GM19023 (cell line): ENCODE results near the gene HECTD1.
"Not testable (repeated sequence)": the region's sequence is repeated elsewhere in the genome, so short reads cannot be mapped to it uniquely, and the experiment has no call there.

Experiments used
- ATAC-seq: cut with Tn5 transposase; IDR thresholded peaks from one replicate; pipeline ENCODE4 v1.9.1; 2021; ENCODE audit warnings: mild to moderate bottlenecking, moderate library complexity; ENCODE audit not compliant: unreplicated experiment

HECTD1 gene

GRCh38 chr14:31196839-31197492 is 10.6 kb downstream of the HECTD1 start:
- no peak for ATAC-seq

- ATAC-seq, result no peak
Observed at GRCh38 chr14:31194661-31195060, 12.9 kb downstream of the HECTD1 start.

GRCh38 chr14:31194095-31194494 is 13.5 kb downstream of the HECTD1 start:
- ATAC-seq, result no peak

GRCh38 chr14:31192544-31192943 is 15.0 kb downstream of the HECTD1 start:
- not testable (repeated sequence) for ATAC-seq

GRCh38 chr14:31190717-31191263 is 16.8 kb downstream of the HECTD1 start:
- ATAC-seq, result no peak

- no peak for ATAC-seq
Observed at GRCh38 chr14:31190219-31190603, 17.4 kb downstream of the HECTD1 start.

GRCh38 chr14:31189346-31190218 is 18.0 kb downstream of the HECTD1 start:
- no peak for ATAC-seq

GRCh38 chr14:31188744-31189143 is 18.8 kb downstream of the HECTD1 start:
- no peak for ATAC-seq

- not testable (repeated sequence) for ATAC-seq
Observed at GRCh38 chr14:31182016-31182415, 25.6 kb downstream of the HECTD1 start.

GRCh38 chr14:31181271-31181670 is 26.3 kb downstream of the HECTD1 start:
- ATAC-seq, result no peak

- no peak for ATAC-seq
Observed at GRCh38 chr14:31180299-31181051, 27.1 kb downstream of the HECTD1 start.

GRCh38 chr14:31174433-31174832 is 33.2 kb downstream of the HECTD1 start:
- no peak for ATAC-seq

- ATAC-seq, result no peak
Observed at GRCh38 chr14:31173120-31173837, 34.3 kb downstream of the HECTD1 start.

- no peak for ATAC-seq
Observed at GRCh38 chr14:31172084-31172483, 35.5 kb downstream of the HECTD1 start.

GRCh38 chr14:31170411-31170810 is 37.2 kb downstream of the HECTD1 start:
- ATAC-seq, result no peak

- no peak for ATAC-seq
Observed at GRCh38 chr14:31169877-31170276, 37.7 kb downstream of the HECTD1 start.

GRCh38 chr14:31167032-31167431 is 40.6 kb downstream of the HECTD1 start:
- no peak for ATAC-seq

GRCh38 chr14:31166271-31166561 is 41.4 kb downstream of the HECTD1 start:
- no peak for ATAC-seq

GRCh38 chr14:31164115-31164514 is 43.5 kb downstream of the HECTD1 start:
- ATAC-seq, result no peak

- ATAC-seq, result no peak
Observed at GRCh38 chr14:31162910-31163649, 44.5 kb downstream of the HECTD1 start.
